HCT116 (cell line): ENCODE measurements around the gene ATAD3C.

Experiments used
- CEBPB ChIP-seq: IDR thresholded peaks from 2 replicates; pipeline ENCODE4 v1.6.1; 2012; ENCODE audit warnings: low read depth
- EGR1 ChIP-seq: IDR thresholded peaks from 2 replicates; pipeline ENCODE4 v1.6.1; 2012; ENCODE audit warnings: low read depth
- EZH2 ChIP-seq: fragments of 200-600 bp; sonication (generic); IDR thresholded peaks from 2 replicates; pipeline ENCODE4 v1.6.1; 2017; ENCODE audit warnings: antibody characterized with exemption, mixed run types
- EZH2phosphoT487 ChIP-seq: fragments of 200-600 bp; IDR thresholded peaks from 2 replicates; pipeline ENCODE4 v1.6.1; 2018; ENCODE audit warnings: antibody characterized with exemption, borderline replicate concordance
- POLR2A ChIP-seq: IDR thresholded peaks from 2 replicates; pipeline ENCODE4 v1.7.0; 2011; ENCODE audit warnings: borderline replicate concordance; ENCODE audit not compliant: insufficient read depth, insufficient read length; ENCODE audit errors: extremely low read depth
- RAD21 ChIP-seq: IDR thresholded peaks from 2 replicates; pipeline ENCODE4 v1.6.1; 2012; ENCODE audit warnings: low read depth, mild to moderate bottlenecking
- SRF ChIP-seq: IDR thresholded peaks from 2 replicates; pipeline ENCODE4 v1.6.1; 2012; ENCODE audit warnings: low read depth
- TF ChIP-seq, protein P1 (sequence below), 3 experiments: fragments of 200-600 bp in 1 of 3; sonication (generic) in 1 of 3; IDR thresholded peaks in 2 of 3; conservative IDR thresholded peaks in 1 of 3; 2 replicates each; pipeline ENCODE4 v1.5.1; 2012 to 2017; ENCODE audit warnings: low read depth in 2 of 3, low read length in 2 of 3, antibody characterized with exemption in 1 of 3, borderline replicate concordance in 1 of 3, control low read depth in 1 of 3, mild to moderate bottlenecking in 1 of 3, mixed read lengths in 1 of 3, mixed run types in 1 of 3, moderate library complexity in 1 of 3; ENCODE audit not compliant: insufficient read depth in 1 of 3
- TF ChIP-seq, protein P2 (sequence below): IDR thresholded peaks from 2 replicates; pipeline ENCODE4 v1.6.1; 2012
- TF ChIP-seq, protein P3 (sequence below): IDR thresholded peaks from 2 replicates; pipeline ENCODE4 v1.6.1; 2012; ENCODE audit warnings: low read depth
- TF ChIP-seq, protein P4 (sequence below): IDR thresholded peaks from 2 replicates; pipeline ENCODE4 v1.6.1; 2012

DNA sequence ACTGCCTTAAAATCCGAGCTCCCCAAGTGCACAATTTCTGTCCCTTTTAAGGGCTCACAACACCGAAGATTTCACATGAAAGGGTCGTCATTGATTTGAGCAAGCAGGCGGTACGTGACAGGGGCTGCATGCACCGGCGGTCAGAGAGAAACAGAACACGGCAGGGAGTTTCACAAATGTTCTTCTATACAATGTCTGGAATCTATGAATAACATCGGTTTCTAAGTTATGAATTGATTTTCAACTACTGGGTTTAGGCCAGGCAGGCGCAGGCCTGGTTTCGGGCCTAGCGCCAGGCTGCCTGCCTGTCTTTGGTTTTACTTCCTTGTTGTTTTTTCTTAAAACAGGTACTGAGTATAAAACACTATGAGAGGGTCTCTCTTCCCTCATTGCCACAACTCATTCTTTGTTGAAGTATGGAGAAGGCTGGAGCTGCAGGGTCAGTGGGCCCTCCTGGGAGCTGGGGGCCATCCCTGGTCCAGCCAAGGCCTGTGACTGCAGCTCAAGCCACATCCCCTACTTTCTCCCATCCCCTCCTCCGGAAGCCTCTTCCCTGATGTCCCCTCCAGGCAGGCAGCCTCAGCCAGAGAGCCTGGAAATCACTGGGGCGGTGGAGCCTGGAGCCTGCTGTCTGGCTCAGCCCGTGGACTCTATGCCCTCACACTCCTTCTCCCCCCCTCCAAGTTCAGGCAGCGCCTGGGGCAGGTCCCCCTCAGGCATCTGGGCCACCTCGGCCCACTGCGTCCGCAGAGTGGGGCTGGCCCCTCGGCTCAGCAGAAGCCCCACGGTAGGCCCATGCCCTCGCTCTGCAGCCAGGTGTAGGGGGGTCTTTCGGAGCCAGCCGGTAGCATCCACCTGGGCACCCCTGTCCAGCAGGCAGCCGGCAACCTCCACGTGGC, 30.8 kb upstream of the ATAD3C start:
- TF ChIP-seq EGR1: no peak
- TF ChIP-seq EZH2: no peak
- TF ChIP-seq, protein P1, sequence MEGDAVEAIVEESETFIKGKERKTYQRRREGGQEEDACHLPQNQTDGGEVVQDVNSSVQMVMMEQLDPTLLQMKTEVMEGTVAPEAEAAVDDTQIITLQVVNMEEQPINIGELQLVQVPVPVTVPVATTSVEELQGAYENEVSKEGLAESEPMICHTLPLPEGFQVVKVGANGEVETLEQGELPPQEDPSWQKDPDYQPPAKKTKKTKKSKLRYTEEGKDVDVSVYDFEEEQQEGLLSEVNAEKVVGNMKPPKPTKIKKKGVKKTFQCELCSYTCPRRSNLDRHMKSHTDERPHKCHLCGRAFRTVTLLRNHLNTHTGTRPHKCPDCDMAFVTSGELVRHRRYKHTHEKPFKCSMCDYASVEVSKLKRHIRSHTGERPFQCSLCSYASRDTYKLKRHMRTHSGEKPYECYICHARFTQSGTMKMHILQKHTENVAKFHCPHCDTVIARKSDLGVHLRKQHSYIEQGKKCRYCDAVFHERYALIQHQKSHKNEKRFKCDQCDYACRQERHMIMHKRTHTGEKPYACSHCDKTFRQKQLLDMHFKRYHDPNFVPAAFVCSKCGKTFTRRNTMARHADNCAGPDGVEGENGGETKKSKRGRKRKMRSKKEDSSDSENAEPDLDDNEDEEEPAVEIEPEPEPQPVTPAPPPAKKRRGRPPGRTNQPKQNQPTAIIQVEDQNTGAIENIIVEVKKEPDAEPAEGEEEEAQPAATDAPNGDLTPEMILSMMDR (IDR thresholded peaks at IDR 0.05 in 2 of 3, conservative IDR thresholded peaks at IDR 0.05 in 1 of 3; ENCODE audit: borderline replicate concordance in 1 of 3, insufficient read depth in 1 of 3, low read depth in 2 of 3, low read length in 2 of 3): no peak
- TF ChIP-seq, protein P2, sequence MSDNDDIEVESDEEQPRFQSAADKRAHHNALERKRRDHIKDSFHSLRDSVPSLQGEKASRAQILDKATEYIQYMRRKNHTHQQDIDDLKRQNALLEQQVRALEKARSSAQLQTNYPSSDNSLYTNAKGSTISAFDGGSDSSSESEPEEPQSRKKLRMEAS: no peak
- no peak for TF ChIP-seq EZH2phosphoT487
- no peak for TF ChIP-seq POLR2A
- TF ChIP-seq RAD21: no peak
- TF ChIP-seq CEBPB: no peak
- TF ChIP-seq, protein P3, sequence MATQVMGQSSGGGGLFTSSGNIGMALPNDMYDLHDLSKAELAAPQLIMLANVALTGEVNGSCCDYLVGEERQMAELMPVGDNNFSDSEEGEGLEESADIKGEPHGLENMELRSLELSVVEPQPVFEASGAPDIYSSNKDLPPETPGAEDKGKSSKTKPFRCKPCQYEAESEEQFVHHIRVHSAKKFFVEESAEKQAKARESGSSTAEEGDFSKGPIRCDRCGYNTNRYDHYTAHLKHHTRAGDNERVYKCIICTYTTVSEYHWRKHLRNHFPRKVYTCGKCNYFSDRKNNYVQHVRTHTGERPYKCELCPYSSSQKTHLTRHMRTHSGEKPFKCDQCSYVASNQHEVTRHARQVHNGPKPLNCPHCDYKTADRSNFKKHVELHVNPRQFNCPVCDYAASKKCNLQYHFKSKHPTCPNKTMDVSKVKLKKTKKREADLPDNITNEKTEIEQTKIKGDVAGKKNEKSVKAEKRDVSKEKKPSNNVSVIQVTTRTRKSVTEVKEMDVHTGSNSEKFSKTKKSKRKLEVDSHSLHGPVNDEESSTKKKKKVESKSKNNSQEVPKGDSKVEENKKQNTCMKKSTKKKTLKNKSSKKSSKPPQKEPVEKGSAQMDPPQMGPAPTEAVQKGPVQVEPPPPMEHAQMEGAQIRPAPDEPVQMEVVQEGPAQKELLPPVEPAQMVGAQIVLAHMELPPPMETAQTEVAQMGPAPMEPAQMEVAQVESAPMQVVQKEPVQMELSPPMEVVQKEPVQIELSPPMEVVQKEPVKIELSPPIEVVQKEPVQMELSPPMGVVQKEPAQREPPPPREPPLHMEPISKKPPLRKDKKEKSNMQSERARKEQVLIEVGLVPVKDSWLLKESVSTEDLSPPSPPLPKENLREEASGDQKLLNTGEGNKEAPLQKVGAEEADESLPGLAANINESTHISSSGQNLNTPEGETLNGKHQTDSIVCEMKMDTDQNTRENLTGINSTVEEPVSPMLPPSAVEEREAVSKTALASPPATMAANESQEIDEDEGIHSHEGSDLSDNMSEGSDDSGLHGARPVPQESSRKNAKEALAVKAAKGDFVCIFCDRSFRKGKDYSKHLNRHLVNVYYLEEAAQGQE: no peak
- TF ChIP-seq, protein P4, sequence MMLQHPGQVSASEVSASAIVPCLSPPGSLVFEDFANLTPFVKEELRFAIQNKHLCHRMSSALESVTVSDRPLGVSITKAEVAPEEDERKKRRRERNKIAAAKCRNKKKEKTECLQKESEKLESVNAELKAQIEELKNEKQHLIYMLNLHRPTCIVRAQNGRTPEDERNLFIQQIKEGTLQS: no peak
- TF ChIP-seq SRF: no peak
